ENCODE results near the gene AGBL5.
A peak's percentile ranks its signal among the peaks of the same experiment; 100 is the strongest.
"Not testable (repeated sequence)": the region's sequence is repeated elsewhere in the genome, so short reads cannot be mapped to it uniquely, and the experiment has no call there.

Gene AGBL5

DNA sequence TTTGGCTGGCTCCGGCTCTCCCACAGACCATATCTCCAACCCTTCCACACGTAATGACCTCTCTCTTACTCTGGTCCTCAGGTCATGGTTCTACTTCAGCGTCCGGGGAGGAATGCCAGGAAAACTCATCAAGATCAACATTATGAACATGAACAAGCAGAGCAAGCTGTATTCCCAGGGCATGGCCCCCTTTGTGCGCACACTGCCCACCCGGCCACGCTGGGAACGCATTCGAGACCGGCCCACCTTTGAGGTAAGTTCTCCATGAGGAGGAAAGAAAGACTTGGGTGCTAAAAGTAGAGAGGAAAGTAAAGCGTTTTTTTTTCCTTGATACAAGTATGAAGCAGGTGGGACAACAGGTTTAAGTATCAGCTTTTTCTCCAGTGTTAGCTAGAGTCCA is 1.9 kb downstream of the AGBL5 start:
- DNase-seq = no peak

GRCh38 chr2:27053776-27054175 is 2.3 kb downstream of the AGBL5 start:
- no peak for DNase-seq

DNA sequence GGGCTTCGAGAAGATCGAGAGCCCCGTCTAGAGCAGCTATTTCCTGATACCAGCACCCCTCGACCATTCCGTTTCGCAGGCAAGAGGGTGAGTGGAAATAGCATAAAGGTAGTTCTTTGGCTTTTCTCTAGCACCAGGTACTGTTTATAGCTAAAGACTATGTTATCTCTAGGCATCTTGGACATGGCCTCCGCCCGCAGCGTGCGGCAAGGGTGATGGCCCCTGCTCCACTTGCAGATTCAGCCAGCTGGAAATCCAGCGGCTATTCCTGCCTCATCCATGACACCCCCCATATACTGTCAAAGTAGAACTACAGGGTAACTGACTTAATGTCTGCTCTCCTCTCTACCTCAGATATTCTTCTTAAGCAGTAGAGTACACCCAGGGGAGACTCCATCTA is 3.3 kb downstream of the AGBL5 start:
- no peak for DNase-seq

GRCh38 chr2:27057184-27057583 is 5.7 kb downstream of the AGBL5 start:
- DNase-seq = no peak

DNA sequence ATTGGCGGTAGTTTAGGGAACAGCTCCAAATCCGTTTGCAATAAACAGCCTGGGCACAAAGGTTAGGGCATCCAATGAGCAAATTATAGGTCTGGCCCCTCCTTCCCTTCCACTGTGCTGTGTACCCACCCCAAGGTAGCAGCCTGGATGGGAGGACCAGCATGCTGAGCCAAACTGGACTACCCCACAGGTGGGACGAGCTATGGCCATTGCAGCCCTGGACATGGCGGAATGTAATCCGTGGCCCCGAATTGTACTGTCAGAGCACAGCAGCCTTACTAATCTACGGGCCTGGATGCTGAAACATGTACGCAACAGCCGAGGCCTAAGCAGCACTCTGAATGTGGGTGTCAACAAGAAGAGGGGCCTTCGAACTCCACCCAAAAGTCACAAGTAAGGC is 6.7 kb downstream of the AGBL5 start:
- no peak for DNase-seq

DNA sequence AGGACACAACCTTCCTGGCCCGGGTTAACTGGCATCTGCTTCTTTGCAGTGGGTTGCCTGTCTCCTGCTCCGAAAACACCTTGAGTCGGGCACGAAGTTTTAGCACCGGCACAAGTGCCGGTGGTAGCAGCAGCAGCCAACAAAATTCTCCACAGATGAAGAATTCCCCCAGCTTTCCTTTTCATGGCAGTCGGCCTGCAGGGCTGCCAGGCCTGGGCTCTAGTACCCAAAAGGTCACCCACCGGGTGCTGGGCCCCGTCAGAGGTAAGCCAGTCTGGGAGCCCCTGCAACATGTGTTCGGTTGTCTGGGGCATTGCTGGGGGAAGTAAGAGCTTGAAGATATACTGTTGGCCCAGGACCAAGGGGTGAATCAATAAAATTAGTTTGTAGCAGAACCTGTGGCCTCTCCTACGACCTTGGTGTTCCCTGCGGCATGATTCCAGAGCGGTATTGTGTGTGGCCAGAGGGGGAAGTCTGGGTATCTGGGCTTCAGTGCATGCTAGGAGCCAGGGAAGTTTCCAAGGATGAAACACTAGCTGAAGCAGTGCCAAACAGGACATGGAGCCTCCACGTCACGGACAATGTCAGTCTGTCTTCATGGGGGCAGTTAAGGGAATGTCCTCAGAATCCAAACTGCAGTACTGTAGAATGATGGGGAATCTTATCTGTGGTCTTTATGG is 7.8 kb downstream of the AGBL5 start:
- no peak for DNase-seq

GRCh38 chr2:27060323-27060722 is 8.9 kb downstream of the AGBL5 start:
- no peak for DNase-seq

- DNase-seq = no peak
Measured at GRCh38 chr2:27065128-27065527, 13.7 kb downstream of the AGBL5 start.

DNA sequence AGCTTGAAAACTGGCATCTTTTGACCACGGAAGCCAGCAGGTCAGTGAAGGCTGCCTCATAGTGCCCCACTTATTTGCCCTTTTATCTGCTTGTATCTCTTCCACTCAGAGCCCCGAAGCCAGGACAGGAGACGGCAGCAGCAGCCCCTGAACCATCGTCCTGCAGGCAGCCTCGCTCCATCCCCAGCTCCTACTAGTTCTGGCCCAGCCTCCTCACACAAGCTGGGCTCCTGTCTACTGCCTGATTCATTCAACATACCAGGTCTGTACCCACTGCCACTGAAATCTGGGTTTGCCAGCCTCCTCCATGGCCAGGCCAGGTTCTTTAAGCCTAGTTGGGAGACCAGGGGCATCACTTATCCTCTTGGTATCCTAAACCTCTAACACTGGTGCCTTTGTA is 15.9 kb downstream of the AGBL5 start:
- no peak for DNase-seq

DNA sequence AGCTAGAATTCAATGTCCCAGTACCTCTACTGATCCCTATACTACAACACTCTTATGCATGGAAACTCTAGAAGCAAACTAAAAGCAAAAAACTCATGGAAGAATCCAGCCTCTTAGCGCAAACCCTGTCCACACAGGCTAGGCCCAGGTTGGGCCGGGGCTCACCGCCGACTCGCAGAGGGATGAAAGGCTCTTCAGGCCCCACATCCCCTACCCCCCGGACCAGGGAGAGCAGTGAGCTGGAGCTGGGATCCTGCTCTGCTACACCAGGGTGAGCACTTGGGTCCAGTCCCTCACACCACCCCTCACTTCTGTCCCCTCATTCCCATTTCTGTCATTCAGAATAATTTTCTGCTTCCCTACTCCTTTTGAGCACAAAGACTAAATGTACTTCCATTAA is 18.0 kb downstream of the AGBL5 start:
- DNase-seq = no peak

DNA sequence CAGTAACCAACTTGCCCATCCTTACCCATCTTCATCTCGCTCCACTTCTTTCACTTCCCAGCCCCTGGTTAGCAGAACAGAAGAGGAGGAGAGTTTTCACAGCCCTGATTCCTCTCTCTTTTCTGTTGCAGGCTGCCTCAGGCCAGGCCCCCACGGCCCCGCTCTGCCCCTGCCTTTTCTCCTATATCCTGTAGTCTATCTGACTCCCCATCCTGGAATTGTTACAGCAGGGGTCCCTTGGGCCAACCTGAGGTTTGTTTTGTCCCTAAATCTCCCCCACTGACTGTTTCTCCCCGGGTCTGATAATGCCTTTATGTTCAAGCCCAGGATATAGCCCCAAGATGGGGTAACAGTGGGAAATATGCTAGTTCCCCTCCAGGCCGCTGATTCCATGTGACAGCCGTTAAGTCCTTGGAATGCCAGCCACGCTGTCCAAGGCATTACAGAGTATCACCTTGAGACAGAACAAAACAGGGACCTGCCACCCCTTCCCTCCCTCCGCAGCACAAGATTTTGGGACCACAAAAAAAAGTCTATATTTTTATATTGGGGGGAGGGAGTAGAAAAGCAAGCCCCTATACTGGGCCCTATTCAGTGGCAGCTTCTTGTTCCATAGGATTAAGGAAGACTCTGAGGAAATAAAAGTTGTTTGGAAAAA is 18.6 kb downstream of the AGBL5 start:
- DNase-seq = no peak

DNA sequence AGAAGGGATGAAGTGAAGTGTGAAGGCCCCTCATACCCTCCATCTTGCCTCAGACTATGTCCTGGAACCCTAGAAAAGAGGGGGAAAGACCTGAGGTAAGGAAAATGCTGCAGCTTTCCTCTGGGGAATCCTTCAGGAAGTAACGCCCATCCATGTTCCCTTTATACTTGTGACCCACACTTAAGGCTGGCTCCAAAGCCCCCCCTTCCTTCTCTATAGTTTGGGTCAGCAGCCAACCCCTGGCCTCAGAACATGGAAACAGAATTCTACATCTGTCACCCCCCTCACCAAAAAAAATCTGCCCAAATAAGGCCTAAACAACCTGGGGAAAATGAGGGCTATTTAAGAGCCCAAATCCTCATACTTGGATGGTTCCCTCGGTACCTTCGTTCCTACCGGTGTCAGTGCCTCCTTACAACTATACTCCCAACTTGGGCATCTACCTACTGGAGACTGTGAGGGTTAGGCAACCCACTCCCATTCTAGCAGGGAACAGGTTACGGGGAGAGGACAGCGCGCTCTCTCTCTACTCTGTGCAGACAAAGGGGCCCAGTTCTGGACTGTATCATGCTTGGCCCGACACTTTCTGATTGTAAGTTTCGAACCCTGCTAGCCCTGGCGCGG is 19.3 kb downstream of the AGBL5 start:
- DNase-seq = no peak

GRCh38 chr2:27071277-27071989 is 20.0 kb downstream of the AGBL5 start, which contains the start of gene OST4:
TSS of gene OST4 (minus strand) at chr2:27071654.
- DNase-seq = peak; percentile 79

DNA sequence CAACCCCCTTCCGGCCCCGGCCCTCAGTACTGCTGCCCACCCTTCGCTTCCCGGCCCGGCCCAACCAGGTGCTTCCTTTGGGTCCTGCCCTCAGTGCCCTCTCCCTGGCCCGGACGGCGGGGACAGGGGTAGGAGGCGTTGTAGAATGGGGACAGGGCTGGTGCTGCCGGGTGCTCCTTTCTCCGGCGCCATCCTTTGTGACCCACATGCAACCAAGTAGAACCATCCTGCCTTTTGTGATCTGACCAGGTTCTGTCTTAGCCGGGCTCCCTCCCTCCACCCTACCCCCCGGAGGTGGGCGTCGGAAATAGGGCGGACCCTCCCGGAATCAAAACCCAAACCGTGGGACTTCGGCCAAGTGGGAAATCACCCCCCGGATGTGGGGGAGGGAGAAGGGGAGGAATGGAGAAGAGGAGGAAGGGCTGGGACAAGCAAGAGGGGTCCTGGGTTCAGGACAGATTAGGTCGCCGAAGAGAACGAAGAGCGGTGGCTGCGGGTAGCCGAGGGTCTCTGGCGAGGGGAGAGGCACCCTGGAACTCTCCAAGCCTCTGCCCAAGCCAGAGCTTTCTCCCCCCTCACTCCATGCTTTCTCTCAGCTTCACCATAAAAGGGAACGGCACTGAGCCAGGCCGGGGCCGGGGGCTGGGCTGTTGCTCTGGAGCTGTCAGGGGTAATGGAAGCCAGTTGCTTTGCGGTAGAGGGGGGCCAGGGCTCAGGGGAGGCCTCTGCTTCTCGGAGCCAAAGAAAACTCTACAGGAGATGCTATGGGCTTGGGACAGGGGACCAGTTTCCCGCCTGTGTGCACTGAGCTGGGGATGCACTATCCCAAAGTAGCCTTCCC is 20.7 kb downstream of the AGBL5 start:
- no peak for DNase-seq

DNA sequence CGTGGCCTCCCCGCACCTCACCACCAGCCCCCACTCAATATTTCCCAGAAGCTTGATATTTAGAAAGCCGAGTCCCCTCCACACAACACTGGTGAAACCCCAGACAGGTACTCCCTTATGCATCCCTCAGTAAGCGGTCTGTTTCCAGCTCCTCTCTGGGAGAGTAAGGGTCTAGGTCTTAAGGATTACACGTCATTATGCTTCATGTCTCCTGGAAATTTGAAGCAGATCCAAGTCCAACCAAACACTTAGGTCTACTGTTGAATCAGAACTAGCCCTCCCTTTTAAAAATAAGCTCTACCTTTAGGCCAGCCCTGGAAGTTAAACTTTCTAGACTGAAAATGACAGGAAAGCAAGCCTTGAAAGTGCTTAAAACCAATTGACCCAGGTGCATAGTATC is 21.5 kb downstream of the AGBL5 start:
- DNase-seq = no peak

DNA sequence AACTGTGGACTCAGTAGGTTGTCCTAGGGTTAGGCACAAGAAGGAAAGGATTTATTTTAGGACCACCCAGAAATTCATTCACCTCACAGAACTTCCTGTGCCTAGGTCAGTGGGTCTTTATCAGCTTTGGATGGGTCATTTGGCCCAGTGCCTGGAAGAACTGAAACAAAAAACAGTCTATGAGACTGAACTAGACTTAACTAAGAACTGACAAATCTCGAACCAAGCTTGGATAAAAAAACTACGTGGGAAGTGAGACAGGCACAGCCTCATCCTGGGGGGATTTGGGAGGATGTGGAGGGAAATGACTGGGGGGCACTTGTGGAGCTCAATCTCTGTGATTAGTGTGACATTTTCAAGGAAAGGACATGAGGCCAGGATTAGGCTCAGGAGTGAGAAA is 22.3 kb downstream of the AGBL5 start:
- DNase-seq = no peak

DNA sequence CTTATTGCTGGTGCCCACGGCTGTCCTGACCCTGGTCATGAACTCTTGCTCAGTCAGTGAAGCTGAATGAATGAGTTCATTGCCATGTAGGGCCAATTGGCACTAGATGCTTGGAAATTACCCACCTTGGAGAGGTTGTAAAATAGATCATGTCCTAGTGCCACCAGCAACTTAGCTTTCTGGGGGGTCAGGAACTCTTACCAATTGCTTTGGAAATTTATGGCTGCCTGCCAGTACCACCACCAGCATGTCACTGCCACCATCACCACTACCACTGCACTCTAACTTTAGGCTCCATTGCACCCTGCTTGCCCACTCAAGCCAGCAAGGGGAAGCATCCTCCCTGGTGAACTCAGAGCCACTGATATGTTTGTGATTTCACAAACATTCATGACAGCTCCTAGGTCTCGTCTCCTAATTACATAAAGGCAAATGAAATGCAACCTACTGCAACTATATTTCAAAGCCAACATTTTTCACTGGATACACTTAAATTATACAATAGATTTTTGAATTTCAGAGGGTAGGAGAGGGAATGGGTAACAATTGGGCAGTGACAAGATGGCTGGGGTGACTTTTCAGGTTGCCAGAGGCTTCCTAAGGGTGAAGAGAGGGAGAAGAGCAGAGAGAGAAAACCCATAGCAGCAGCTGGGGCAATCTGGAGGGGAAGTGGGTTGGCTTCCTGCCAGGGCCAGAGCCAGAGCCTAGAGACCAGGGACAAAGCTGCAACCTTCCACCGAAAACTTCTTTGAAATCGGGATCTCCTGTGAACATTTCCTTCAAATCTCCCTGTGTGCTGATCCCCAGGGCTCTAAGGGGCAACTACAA is 23.5 kb downstream of the AGBL5 start:
- DNase-seq = no peak

GRCh38 chr2:27075566-27075871 is 24.1 kb downstream of the AGBL5 start:
- DNase-seq = not testable (repeated sequence)

- no peak for DNase-seq
Measured at GRCh38 chr2:27076323-27076722, 24.9 kb downstream of the AGBL5 start.

- no peak for DNase-seq
Measured at GRCh38 chr2:27077231-27077630, 25.8 kb downstream of the AGBL5 start.

DNA sequence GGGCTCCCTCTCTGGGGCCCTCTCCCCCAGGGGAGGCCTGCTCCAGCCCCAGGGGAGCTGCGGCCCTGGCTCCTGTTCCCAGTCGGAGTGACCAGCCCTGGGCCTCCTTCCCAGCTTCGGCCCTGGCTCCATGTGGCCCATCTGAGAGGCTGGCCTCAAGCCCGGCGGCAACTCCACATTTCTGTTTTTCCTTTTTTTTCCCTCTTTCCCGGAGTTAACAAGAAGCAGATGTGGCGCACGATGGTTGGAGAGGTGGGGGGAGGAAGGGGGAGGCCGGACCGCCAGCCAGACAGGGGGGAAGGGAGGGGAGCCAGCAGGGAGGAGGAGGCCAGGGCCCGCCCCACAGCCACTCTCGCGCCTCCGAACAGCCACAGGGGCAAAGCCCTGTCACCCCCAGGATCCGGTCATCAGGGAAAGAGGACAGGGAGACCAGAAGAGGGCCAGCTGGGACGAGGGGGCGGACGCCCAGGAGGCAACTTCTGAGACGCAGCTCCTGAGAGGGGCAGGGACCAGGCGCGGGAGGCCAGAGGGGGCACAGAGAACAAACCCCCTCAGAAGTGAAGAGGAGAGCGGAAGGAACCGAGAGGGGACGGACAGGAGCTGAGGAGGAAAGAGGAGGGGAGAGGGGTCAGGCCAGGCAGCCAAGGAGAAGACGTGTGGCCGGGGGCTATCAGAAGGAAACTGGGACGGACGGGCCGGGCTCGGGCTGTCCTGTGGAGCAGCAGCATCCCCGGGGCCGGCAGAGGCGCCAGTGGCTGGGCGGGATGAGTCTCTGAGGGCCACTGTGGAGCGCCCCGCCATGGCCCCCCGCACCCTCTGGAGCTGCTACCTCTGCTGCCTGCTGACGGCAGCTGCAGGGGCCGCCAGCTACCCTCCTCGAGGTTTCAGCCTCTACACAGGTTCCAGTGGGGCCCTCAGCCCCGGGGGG is 27.1 kb downstream of the AGBL5 start, which contains the start of gene EMILIN1:
Gene EMILIN1, plus strand, starts transcription at position 349 of the 928 bp plus-strand sequence. Its CDS starts 451 bp downstream, at position 800.
- DNase-seq = no peak
